ENCODE data around the gene NXPE3.

Gene NXPE3

DNA sequence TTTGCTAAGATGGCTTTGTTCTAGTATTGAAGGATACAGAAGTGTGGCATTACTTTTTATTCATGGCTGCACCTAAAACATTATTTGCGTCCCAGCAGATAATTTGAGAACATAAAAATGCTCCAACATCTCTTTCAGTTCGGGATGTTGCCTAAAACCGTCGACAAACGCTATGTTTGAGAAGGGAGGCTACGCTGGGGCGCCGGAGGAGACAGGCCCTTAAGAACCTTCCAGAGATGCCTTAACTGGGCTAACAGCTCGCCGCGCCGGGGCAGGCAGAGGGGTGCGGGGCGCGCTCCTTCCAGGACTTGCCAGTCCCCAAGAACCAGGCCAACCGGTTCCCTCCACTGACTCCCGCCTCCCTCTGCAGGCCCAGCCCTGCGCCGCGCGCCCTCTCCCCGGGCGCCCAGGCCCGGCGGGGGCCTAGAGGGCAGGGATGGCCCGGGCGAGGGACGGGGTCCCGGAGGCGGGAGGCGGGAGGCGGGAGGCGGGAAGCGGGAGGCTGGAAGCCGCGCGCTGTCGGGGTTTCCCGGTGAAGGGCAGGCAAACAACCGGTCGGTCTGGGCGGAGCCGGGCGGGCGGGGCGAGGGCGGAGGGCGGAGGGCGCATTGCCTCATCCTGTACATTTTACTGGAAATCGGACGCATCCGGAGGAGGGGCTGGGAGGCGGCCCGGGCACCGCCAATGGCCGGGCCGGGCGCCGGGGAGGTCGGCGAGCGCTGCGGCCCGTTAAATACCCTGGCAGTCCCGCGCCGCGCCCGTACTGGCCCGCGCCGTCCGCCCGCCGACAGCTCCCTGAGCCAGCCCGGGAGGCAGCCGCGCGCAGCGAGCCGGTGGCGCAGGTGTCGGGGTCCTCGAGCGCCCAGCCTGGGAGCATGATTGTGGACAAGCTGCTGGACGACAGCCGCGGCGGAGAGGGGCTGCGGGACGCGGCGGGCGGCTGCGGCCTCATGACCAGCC, 70.0 kb downstream of the NXPE3 start, which contains the start of gene NFKBIZ:
NFKBIZ (plus strand) TSS at position 761 of the 960 bp plus-strand sequence; CDS start at position 876, 115 bp downstream.
- Histone ChIP-seq H4K20me1 (ENCODE audit: insufficient read depth, low read length) (no peaks in the 10 kb centered on the region), H3K9me3 (ENCODE audit: low read length) (no peaks in the 10 kb centered on the region), H3K36me3 (ENCODE audit: insufficient read depth, low read length) (peaks cover 33% of the 10 kb centered on the region), H3K79me2 (ENCODE audit: insufficient read depth, low read length) (peaks cover 19% of the 10 kb centered on the region), H3K27ac (ENCODE audit: low read depth, low read length, poor library complexity, severe bottlenecking) (peak within 1 kb of the TSS; percentile 56), H3K9me2 (ENCODE audit: low read depth, low read length) (no peaks in the 10 kb centered on the region), H3K27me3 (ENCODE audit: insufficient read depth, low read length) (no peaks in the 10 kb centered on the region), H3K4me3 (ENCODE audit: low read depth, low read length, poor library complexity, severe bottlenecking) (peak within 1 kb of the TSS; percentile 63), H2AFZ (ENCODE audit: low read length) (no peak within 1 kb of the TSS), H3F3A (ENCODE audit: insufficient read depth, low read length) (no peaks in the 10 kb centered on the region), H3K9ac (ENCODE audit: low read length) (peak within 1 kb of the TSS; percentile 64), H3K4me2 (ENCODE audit: low read length) (peak within 1 kb of the TSS; percentile 84), H3K4me1 (ENCODE audit: insufficient read depth, low read length, severe bottlenecking) (peaks cover 43% of the 10 kb centered on the region)
- TF ChIP-seq, protein P1, sequence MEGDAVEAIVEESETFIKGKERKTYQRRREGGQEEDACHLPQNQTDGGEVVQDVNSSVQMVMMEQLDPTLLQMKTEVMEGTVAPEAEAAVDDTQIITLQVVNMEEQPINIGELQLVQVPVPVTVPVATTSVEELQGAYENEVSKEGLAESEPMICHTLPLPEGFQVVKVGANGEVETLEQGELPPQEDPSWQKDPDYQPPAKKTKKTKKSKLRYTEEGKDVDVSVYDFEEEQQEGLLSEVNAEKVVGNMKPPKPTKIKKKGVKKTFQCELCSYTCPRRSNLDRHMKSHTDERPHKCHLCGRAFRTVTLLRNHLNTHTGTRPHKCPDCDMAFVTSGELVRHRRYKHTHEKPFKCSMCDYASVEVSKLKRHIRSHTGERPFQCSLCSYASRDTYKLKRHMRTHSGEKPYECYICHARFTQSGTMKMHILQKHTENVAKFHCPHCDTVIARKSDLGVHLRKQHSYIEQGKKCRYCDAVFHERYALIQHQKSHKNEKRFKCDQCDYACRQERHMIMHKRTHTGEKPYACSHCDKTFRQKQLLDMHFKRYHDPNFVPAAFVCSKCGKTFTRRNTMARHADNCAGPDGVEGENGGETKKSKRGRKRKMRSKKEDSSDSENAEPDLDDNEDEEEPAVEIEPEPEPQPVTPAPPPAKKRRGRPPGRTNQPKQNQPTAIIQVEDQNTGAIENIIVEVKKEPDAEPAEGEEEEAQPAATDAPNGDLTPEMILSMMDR (IDR thresholded peaks at IDR 0.05; ENCODE audit: low read length), result no peak
- no peak for TF ChIP-seq EZH2 (IDR thresholded peaks at IDR 0.05; ENCODE audit: borderline replicate concordance, low read length)

DNA sequence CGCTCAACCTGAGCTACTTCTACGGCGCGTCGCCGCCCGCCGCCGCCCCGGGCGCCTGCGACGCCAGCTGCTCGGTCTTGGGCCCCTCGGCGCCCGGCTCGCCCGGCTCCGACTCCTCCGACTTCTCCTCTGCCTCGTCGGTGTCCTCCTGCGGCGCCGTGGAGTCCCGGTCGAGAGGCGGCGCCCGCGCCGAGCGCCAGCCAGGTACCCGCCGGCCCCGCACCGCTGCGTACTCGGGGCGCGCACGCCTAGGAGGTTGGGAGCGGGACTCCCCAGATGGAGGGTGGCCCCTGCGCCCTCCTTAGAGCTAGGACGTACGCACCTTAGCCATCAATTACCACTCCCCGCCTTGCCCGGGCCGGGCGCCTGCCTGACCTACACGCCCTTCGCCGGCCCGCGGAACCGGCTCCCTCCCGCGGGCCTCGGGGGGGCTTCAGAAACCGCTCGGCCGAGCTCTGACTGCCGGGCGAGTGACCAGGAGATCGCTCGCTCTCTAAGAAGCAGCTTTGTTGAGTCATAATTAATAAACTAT, 70.8 kb downstream of the NXPE3 start:
- Histone ChIP-seq H3K9ac (ENCODE audit: low read length) (peak overlapping the region; percentile 64), H3K4me2 (ENCODE audit: low read length) (peak overlapping the region; percentile 84), H3K9me2 (ENCODE audit: low read depth, low read length) (no peaks in the 10 kb centered on the region), H4K20me1 (ENCODE audit: insufficient read depth, low read length) (no peaks in the 10 kb centered on the region), H3K79me2 (ENCODE audit: insufficient read depth, low read length) (peaks cover 19% of the 10 kb centered on the region), H3K36me3 (ENCODE audit: insufficient read depth, low read length) (peaks cover 41% of the 10 kb centered on the region), H3F3A (ENCODE audit: insufficient read depth, low read length) (no peaks in the 10 kb centered on the region), H3K27me3 (ENCODE audit: insufficient read depth, low read length) (no peaks in the 10 kb centered on the region), H3K4me1 (ENCODE audit: insufficient read depth, low read length, severe bottlenecking) (peaks cover 43% of the 10 kb centered on the region), H3K4me3 (ENCODE audit: low read depth, low read length, poor library complexity, severe bottlenecking) (peak overlapping the region; percentile 63), H3K27ac (ENCODE audit: low read depth, low read length, poor library complexity, severe bottlenecking) (peak overlapping the region; percentile 37), H2AFZ (ENCODE audit: low read length) (no peak overlapping the region), H3K9me3 (ENCODE audit: low read length) (no peaks in the 10 kb centered on the region)
- TF ChIP-seq EZH2 (IDR thresholded peaks at IDR 0.05; ENCODE audit: borderline replicate concordance, low read length), result no peak
- TF ChIP-seq, protein P1 (IDR thresholded peaks at IDR 0.05; ENCODE audit: low read length), result peak; percentile 37

DNA sequence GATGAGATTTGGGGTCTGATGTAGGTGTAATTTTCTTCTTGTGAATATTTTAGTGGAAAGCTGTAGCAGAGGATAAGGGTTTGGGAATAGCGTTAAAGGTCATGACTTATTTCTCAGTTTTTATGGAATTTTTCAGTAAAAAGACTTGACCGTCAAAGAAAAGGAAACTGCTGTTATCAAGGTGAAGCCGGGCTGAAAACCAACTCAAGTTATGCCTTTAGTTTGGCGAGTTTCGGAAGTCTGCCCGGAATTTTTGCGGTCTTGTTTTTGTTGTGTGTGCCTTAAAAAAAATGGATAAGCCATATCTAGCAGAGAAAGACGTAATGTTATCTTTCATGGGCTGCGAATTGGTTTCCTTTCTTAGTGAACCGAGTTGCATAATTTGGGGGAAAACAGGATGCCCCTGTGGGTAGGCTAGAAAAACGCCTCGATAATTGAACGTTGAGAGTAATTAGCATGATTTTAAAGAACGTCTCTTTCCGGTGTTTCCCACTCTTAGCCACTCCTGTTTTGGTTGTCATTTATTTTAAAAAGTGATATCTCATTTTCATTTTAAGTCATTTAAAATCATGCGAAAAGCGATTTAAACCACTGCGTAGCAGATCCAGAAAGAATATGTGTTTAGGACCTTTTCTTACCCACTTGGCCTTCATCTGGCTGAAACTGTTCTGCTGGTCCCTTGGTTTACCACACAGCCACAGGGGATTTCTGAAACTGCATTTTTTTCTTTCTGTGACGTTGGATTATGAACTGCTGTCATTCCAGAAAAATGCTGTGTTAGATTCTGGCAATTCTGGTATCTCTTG, 71.4 kb downstream of the NXPE3 start:
- no peak overlapping the region for H2AFZ ChIP-seq (ENCODE audit: low read length)
- H3F3A ChIP-seq (ENCODE audit: insufficient read depth, low read length), result no peaks in the 10 kb centered on the region
- peaks cover 43% of the 10 kb centered on the region for H3K4me1 ChIP-seq (ENCODE audit: insufficient read depth, low read length, severe bottlenecking)
- H3K79me2 ChIP-seq (ENCODE audit: insufficient read depth, low read length), result peaks cover 19% of the 10 kb centered on the region
- H3K27ac ChIP-seq (ENCODE audit: low read depth, low read length, poor library complexity, severe bottlenecking), result peak overlapping the region; percentile 37
- peak overlapping the region; percentile 84 for H3K4me2 ChIP-seq (ENCODE audit: low read length)
- H3K36me3 ChIP-seq (ENCODE audit: insufficient read depth, low read length), result peaks cover 47% of the 10 kb centered on the region
- peak overlapping the region; percentile 64 for H3K9ac ChIP-seq (ENCODE audit: low read length)
- no peaks in the 10 kb centered on the region for H3K9me2 ChIP-seq (ENCODE audit: low read depth, low read length)
- H3K4me3 ChIP-seq (ENCODE audit: low read depth, low read length, poor library complexity, severe bottlenecking), result peak overlapping the region; percentile 63
- H3K9me3 ChIP-seq (ENCODE audit: low read length), result no peaks in the 10 kb centered on the region
- TF ChIP-seq, protein P1 (IDR thresholded peaks at IDR 0.05; ENCODE audit: low read length), result no peak
- TF ChIP-seq EZH2 (IDR thresholded peaks at IDR 0.05; ENCODE audit: borderline replicate concordance, low read length), result no peak
- no peaks in the 10 kb centered on the region for H3K27me3 ChIP-seq (ENCODE audit: insufficient read depth, low read length)
- no peaks in the 10 kb centered on the region for H4K20me1 ChIP-seq (ENCODE audit: insufficient read depth, low read length)

All from OCI-LY1 (cell line).